Mucosa of descending colon (tissue), 3 donors: ENCODE measurements around the gene EIF4G3. TPM values are rescaled to one million over a fixed set of nuclear protein-coding genes. Genes with fewer than 3 reads are reported as not detected.
"Not testable (repeated sequence)": the region's sequence is repeated elsewhere in the genome, so short reads cannot be mapped to it uniquely, and the experiment has no call there.

Source experiments
- ATAC-seq: fragments of 200-7000 bp; cut with Tn5 transposase; one replicate; pipeline ENCODE4 v1.9.1; 2020; ENCODE audit warnings: mild to moderate bottlenecking, moderate library complexity
- DNase-seq, 3 donors: peaks; one replicate each; pipeline ENCODE4 v3.0.0-alpha.2; 2020
- H3K36me3 ChIP-seq: fragments of 200-600 bp; one replicate; pipeline ENCODE4 v1.8.0; 2021; ENCODE audit warnings: low read depth, mild to moderate bottlenecking
- H3K4me1 ChIP-seq: fragments of 200-600 bp; one replicate; pipeline ENCODE4 v1.8.0; 2021; ENCODE audit warnings: low read depth, mild to moderate bottlenecking
- H3K4me3 ChIP-seq: fragments of 200-600 bp; one replicate; pipeline ENCODE4 v1.8.0; 2021; ENCODE audit warnings: mild to moderate bottlenecking
- H3K9me3 ChIP-seq: fragments of 200-600 bp; one replicate; pipeline ENCODE4 v1.8.0; 2021; ENCODE audit warnings: mild to moderate bottlenecking
- intact Hi-C, 2 donors: fragments of 100-400 bp; cut with DNase I in 1 of 2; cut with micrococcal nuclease in 1 of 2; formaldehyde crosslinking; loops; one replicate each; pipeline versions ENCODE4 v1.11.0 to v1.11.1; 2022; cut with DNase I, micrococcal nuclease
- total RNA-seq, 3 donors: library from RNA; stranded (reverse); fragmentation: NEBNext Ultra II Directional in 2 of 3; extraction: Animal tissue kit (Norgen Biotek cat#: 25700) in 2 of 3; gene quantifications; one replicate each; pipeline versions ENCODE4 v1.2.1 to v1.2.4, GENCODE V29; 2021 to 2023
- TF ChIP-seq, protein P1 (sequence below): fragments of 200-600 bp; IDR thresholded peaks from one replicate; pipeline ENCODE4 v1.8.0; 2022; ENCODE audit warnings: antibody characterized with exemption, mild to moderate bottlenecking
- donor health status: DM: no; HTN: no; CAD: no; lungs with moderate emphysema.
- donor health status: DM: no; HTN: no; CAD: no.
- donor health status: DM: no; HTN: yes; CAD: no.

The EIF4G3 gene
- total RNA-seq, 3 donors from 2014 or later: 59.5 to 106 (median 90.8) TPM

DNA sequence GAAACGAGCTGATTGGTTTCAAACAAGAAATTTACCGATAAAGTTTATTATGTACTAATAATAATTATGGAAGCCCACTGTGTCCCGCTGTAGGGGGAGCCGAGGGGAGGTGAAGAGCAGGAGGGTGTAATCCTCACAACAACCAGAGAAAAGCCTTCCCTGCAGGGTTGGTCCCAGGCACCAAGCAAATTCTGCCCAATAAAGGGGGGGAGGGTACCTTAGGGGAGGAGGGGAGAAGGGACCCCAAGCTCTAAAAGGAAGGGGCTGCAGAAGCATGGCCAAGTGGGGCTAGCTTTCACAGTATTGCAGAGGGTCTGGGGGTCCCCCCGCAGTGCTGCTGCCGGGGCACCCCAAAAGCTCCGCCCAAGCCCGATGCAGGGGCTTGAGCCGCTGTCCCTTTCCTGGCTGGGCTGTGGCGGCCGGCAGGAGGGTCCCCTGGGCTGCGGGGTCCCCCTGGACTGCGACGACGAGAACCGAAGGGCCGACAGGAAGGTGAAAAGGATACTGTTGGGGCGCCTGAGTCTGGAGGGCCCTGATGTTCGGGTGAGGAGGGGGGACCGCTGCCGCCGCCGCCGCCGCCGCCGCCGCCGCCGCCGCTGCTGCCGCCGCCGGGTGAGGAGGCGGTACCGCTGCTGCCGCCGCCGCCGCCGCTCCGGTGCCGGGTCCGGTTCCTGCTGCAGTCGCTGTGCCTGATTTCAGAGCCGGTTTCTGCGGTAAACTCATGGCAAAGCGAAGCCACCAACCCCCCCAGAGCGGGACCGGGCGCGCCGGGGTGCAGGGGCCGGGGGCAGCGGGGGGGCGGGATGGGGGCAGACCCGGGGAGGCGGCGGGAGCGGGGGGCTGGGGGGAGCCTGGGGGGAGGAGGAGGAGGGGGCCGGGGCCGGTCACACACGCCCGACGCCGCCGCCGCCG lies 771 bp downstream of the EIF4G3 start:
- intact Hi-C loops: no loop called here
- ATAC-seq (peak; percentile 21), DNase-seq (peak; percentile 54 to 75 (median 72))
- no peaks in the 10 kb centered on the region for H3K9me3 ChIP-seq
- no peaks in the 10 kb centered on the region for H3K4me1 ChIP-seq
- TF ChIP-seq, protein P1, sequence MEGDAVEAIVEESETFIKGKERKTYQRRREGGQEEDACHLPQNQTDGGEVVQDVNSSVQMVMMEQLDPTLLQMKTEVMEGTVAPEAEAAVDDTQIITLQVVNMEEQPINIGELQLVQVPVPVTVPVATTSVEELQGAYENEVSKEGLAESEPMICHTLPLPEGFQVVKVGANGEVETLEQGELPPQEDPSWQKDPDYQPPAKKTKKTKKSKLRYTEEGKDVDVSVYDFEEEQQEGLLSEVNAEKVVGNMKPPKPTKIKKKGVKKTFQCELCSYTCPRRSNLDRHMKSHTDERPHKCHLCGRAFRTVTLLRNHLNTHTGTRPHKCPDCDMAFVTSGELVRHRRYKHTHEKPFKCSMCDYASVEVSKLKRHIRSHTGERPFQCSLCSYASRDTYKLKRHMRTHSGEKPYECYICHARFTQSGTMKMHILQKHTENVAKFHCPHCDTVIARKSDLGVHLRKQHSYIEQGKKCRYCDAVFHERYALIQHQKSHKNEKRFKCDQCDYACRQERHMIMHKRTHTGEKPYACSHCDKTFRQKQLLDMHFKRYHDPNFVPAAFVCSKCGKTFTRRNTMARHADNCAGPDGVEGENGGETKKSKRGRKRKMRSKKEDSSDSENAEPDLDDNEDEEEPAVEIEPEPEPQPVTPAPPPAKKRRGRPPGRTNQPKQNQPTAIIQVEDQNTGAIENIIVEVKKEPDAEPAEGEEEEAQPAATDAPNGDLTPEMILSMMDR: no peak
- H3K36me3 ChIP-seq: no peaks in the 10 kb centered on the region
- peak overlapping the region; percentile 58 for H3K4me3 ChIP-seq

DNA sequence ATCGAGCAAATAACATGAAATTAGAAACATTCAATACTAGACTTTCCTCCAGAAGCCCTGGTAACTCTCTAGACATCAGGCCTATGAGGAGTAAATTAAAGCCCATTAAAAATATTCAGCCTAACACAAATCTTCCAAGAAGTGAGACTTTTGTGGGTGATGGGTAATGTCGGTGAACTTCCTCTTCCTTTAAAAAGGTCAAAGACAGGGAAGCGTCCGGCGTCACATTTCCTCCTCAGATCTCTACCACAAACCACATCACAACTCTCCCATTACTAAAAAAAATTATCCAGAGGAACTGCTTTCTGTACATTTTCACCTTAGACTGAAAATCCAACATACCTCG lies 1.4 kb downstream of the EIF4G3 start:
- H3K4me1 ChIP-seq: no peaks in the 10 kb centered on the region
- TF ChIP-seq, protein P1: no peak
- H3K4me3 ChIP-seq: peak overlapping the region; percentile 2
- no peaks in the 10 kb centered on the region for H3K36me3 ChIP-seq
- intact Hi-C loops: no loop called here
- H3K9me3 ChIP-seq: no peaks in the 10 kb centered on the region
- DNase-seq (peak; percentile 47 to 84 (median 66)), ATAC-seq (peak; percentile 33)

DNA sequence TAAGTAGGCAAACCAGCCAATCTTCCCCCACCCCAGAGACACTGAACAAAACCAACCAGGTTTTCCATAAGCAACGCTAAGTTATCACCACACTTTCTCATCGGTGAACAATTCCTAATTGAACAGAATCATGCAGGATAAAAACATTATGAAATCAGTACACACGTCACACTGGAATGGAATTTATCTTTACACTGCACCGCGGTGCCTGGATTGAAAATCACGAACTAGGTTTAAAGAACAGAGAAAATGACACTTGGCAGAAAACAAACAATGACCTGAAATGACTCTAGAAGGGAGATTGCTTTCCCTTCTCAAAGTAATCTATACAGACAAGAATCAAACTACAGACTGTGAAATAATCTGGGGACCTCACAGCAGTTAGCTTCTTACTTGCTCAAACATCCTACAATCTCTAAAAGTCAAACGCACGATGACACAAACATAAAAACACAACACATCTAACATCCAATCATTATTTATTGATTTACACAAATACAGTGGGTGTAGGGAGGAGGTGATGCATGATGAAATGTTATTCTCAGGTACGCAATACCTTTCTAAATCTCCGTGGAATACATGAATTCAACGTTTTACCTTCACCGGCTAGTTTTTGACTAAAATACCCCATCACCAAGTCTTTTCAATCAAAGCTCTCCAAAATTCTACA lies 1.9 kb downstream of the EIF4G3 start:
- Histone ChIP-seq H3K36me3 (no peaks in the 10 kb centered on the region), H3K4me1 (no peaks in the 10 kb centered on the region), H3K9me3 (no peaks in the 10 kb centered on the region), H3K4me3 (peak overlapping the region; percentile 2)
- DNase-seq (no peak), ATAC-seq (no peak)
- TF ChIP-seq, protein P1: no peak
- intact Hi-C loops: no loop called here

DNA sequence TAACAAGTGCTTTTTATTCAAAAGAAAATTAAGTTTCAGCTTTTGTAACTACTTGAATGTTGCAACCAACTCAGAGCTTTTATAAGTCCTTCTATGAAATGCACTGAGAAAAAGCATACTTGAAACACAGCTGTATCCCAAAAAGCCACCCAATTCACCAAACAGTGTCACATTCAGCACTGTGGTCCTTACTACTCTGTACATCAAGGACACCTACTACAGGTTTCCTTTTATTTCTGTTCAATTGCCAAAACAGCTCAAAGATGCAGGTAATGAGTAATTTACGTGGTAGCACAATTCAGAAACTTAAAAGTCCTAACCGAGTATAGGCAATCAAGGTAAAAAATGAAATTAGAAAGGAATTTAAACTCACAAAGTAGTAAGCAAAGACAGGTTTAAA lies 2.5 kb downstream of the EIF4G3 start:
- TF ChIP-seq, protein P1: no peak
- Histone ChIP-seq H3K9me3 (no peaks in the 10 kb centered on the region), H3K36me3 (no peaks in the 10 kb centered on the region), H3K4me3 (no peak overlapping the region), H3K4me1 (no peaks in the 10 kb centered on the region)
- ATAC-seq (no peak), DNase-seq (no peak)
- intact Hi-C loops: no loop called here

DNA sequence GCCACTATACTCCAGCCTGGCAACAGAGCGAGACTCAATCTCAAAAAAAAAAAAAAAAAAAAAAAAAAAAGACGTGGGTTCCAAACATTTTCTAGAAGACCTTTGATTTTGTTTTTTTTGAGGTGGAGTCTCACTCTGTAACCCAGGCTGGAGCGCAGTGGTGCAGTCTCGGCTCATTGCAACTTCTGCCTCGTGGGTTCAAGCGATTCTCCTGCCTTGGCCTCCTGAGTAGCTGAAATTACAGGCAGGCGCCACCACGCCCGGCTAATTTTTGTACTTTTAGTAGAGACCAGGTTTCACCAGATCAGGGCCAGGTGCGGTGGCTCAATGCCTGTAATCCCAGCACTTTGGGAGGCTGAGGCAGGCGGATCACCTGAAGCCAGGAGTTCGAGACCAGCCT lies 3.6 kb downstream of the EIF4G3 start:
- H3K36me3 ChIP-seq, intact Hi-C loops, ATAC-seq, DNase-seq, H3K9me3 ChIP-seq, H3K4me3 ChIP-seq, H3K4me1 ChIP-seq: not testable (repeated sequence)

DNA sequence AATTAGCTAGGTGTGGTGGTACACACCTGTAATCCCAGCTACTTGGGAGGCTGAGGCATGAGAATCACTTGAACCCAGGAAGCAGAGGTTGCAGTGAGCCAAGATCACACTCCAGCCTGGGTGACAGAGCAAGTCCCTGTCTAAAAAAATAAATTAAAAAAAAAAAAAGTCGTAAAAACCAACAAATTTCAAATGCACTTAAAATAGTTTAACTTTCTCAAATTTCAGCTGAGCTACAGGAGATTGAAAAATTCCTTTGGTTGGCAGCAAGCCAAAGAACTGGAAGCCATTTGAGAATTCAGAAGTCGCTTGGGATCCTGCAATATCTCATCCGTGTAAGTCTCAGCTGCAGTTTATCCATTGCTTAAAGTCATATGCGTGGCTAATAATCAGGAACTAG lies 5.9 kb downstream of the EIF4G3 start:
- intact Hi-C loops, DNase-seq, H3K36me3 ChIP-seq, H3K9me3 ChIP-seq, H3K4me3 ChIP-seq, H3K4me1 ChIP-seq, ATAC-seq: not testable (repeated sequence)
